ENCODE measurements around the gene OLFML2B. TPM values are rescaled to one million over a fixed set of nuclear protein-coding genes. Genes with fewer than 3 reads are reported as not detected.
A peak's percentile ranks its signal among the peaks of the same experiment; 100 is the strongest.

OLFML2B gene
- total RNA-seq, 1 experiment from 2014 or later = 1.8 TPM

DNA sequence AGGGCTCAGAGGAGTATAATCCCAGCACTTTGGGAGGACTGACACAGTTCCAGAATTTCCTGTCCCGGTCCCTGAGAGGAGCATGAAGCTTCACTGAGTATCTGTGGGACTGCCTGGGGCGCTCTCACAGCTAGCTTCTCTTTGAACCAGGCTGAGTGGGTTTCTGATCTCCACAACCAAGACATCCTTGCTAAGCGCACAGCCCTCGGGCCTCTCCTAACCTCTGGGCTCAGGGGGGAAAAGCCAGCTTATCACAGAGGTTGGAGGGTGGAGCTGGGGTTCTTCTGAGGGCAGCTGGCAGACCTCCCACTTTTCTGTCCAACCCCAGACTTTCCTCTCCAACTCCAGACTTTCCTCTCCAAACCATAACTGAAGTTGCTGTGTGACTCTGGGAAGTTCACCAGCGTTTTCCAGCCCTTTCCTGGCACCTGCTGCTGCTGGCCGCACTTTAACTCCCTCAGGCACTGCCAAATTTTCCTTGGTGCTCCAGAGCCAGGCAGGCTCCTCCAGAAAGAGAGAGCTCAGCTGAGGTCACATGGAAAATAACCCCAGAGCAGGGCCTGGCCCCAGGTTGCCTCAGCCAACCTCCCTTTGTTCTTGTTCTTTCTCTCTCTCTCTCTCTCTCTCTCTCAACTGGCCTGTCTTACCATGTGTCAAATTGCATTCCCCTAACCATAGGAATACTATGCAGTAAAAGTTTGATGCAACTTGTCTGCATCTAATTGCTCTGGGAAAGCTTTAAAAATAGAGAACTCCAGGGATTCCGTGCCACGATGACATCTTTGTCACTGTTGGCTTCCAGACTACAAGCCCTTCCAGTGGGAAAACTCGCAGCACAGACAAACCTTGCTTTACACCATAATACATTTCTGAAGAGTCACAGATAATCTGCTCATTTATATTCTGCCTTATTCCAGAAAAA lies 49.5 kb downstream of the OLFML2B start:
- no peaks in the 10 kb centered on the region for H3K9me3 ChIP-seq (replicated peaks)
- H3K4me3 ChIP-seq = no peak overlapping the region
- H3K4me1 ChIP-seq (replicated peaks) = peaks cover 7% of the 10 kb centered on the region
- H3K36me3 ChIP-seq = no peaks in the 10 kb centered on the region
- H3K27ac ChIP-seq = no peak overlapping the region
- no peak for DNase-seq (ENCODE audit: low read depth in 1 of 2, low spot score in 2 of 2)
- no peaks in the 10 kb centered on the region for H3K27me3 ChIP-seq (replicated peaks)

DNA sequence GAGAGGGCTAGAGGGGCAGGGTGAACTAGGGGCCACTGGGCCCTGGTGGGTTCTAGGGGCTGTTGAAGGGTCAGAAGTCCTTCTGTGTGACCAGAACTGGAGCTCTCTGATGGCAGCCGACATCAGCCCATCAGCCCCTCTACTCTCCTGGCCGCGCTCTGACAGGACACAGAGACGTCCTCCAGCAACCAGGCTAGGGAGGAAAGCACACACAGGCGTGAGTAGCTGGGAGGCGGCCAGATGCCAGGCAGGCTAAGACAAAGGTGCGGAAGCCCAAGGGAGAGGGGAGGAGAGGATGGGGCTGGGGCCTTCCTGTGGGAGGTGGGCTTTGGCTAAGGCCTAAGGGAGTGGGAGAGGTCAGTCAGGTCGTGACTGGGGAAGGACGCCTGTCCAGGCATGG lies 50.8 kb downstream of the OLFML2B start:
- Histone ChIP-seq H3K4me3 (no peak overlapping the region), H3K27me3 (replicated peaks) (no peaks in the 10 kb centered on the region), H3K4me1 (replicated peaks) (peaks cover 7% of the 10 kb centered on the region), H3K27ac (no peak overlapping the region), H3K36me3 (no peaks in the 10 kb centered on the region), H3K9me3 (replicated peaks) (no peaks in the 10 kb centered on the region)
- no peak for DNase-seq (ENCODE audit: low read depth in 1 of 2, low spot score in 2 of 2)

DNA sequence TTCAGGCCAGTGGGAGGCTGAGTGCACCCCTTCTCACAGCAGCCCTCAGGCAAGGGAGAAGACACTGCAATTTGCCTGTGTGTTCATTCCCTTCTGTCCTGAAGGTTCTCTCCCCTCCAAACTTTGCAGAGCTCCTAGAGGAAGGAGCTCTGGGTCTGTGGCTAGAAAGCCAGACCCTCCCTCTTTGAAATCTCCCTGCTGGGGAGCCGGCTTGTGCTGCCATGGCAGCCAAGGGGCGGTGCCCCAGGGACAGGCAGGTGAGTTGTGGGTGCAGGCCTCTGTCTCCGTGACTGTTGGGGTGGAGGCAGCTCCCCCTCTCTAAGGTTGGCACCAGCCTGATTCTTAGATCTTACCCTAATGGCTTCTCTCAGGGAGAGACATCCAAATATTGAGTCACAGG lies 53.0 kb downstream of the OLFML2B start:
- no peak for DNase-seq (ENCODE audit: low read depth in 1 of 2, low spot score in 2 of 2)
- Histone ChIP-seq H3K4me1 (replicated peaks) (peaks cover 7% of the 10 kb centered on the region), H3K4me3 (no peak overlapping the region), H3K27me3 (replicated peaks) (no peaks in the 10 kb centered on the region), H3K27ac (no peak overlapping the region), H3K36me3 (no peaks in the 10 kb centered on the region), H3K9me3 (replicated peaks) (no peaks in the 10 kb centered on the region)

DNA sequence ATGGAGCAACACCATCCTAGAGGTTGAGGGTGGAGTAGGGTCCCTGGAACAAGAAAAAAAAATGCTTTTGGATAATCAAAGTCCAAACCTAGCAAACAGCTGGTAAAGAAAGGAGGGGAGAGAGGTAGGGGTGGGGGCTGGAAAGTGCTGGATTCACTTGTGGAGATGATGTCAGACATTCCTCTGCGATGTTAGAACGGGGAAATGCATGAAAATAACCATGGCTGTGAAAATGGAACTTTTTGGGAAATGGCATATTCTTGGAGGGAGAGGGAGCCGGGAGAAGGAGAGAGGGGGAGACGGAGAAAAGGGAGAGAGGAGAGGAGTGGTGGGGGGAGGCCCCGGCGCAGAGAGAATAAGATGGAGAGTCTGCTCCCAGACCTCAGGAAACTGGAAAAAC lies 53.6 kb downstream of the OLFML2B start:
- DNase-seq (ENCODE audit: low read depth in 1 of 2, low spot score in 2 of 2) = no peak
- Histone ChIP-seq H3K27ac (no peak overlapping the region), H3K36me3 (no peaks in the 10 kb centered on the region), H3K9me3 (replicated peaks) (no peaks in the 10 kb centered on the region), H3K4me3 (no peak overlapping the region), H3K27me3 (replicated peaks) (no peaks in the 10 kb centered on the region), H3K4me1 (replicated peaks) (peaks cover 7% of the 10 kb centered on the region)

DNA sequence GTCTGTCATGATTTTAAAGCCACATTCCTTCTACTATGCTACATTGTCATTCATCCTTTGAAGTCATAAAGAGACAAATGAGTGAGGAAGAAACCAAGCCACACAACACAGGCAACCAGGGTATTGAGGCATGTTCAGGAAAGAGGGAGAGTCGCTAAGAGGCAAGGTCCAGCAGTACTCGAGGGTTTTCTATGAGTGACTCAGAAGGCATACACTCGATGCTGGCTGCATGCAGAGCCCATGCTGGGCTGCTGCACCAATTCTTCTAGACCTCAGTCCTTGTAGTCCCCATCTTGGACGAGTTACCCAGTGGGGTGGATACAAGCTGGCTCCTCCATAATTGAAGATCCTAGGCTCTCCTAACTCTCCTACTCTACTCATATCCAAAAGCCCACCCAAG lies 57.6 kb downstream of the OLFML2B start:
- DNase-seq (ENCODE audit: low read depth in 1 of 2, low spot score in 2 of 2) = no peak
- Histone ChIP-seq H3K4me1 (replicated peaks) (peaks cover 29% of the 10 kb centered on the region), H3K36me3 (no peaks in the 10 kb centered on the region)

DNA sequence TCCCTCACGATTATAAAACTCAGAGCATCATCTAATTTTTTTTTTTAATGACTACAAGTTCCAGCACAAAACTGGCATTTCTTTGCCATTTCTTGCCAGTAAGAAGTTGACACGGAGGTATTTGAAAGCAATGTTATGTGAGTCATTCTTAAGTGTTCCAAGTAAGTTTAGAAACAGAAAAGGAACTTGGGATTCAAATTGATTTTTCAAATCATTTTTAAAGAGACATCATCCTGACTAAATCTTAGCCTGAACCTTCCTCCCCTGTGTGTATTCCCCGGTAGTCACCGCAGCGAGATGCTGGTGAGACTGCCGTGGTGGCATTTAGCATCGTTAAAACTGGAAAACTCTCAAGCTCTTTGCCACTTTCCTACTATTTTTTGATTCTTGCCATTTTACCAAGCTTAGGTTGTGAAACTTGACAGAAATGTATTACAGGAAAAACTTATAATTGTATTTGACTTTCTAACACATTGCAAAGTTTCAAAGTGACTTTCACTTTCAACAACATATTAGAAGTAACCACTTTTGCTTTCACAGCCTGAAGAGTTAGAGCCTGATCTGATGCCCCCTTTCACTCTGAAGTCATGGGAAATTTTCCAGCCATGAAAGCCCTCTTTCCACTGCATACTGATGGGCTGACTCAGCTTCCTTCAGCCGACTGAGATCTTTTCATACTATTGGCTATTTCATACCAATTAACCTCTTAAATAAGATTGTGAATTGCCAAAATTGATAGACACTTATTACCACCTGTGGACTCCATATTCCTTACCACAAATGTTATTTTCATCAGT lies 61.4 kb downstream of the OLFML2B start:
- peaks cover 27% of the 10 kb centered on the region for H3K4me1 ChIP-seq (replicated peaks)
- DNase-seq (ENCODE audit: low read depth in 1 of 2, low spot score in 2 of 2) = peak; percentile 73 to 85
- H3K27me3 ChIP-seq (replicated peaks) = no peaks in the 10 kb centered on the region
- H3K4me3 ChIP-seq = peak overlapping the region; percentile 28
- H3K36me3 ChIP-seq = peaks cover 7% of the 10 kb centered on the region
- peak overlapping the region; percentile 99 for H3K27ac ChIP-seq
- H3K9me3 ChIP-seq (replicated peaks) = no peaks in the 10 kb centered on the region

More for the DNA sequence above, 57.6 kb downstream of the OLFML2B start:
- Histone ChIP-seq H3K27ac (no peak overlapping the region), H3K9me3 (replicated peaks) (no peaks in the 10 kb centered on the region), H3K4me3 (no peak overlapping the region), H3K27me3 (replicated peaks) (no peaks in the 10 kb centered on the region)

DNA sequence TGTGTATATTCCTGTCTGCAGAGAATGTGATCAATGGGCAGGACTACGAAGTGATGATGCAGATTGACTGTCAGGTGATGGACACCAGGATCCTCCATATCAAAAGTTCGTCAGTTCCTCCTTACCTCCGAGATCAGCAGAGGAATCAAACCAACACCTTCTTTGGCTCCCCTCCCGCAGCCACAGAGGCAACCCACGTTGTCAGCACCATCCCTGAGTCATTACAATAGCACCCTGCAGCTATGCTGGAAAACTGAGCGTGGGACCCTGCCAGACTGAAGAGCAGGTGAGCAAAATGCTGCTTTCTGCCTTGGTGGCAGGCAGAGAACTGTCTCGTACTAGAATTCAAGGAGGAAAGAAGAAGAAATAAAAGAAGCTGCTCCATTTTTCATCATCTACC lies 65.2 kb downstream of the OLFML2B start:
- Histone ChIP-seq H3K9me3 (replicated peaks) (no peaks in the 10 kb centered on the region), H3K27ac (no peak overlapping the region), H3K27me3 (replicated peaks) (no peaks in the 10 kb centered on the region), H3K36me3 (peaks cover 7% of the 10 kb centered on the region), H3K4me1 (replicated peaks) (peaks cover 38% of the 10 kb centered on the region), H3K4me3 (no peak overlapping the region)
- no peak for DNase-seq (ENCODE audit: low read depth in 1 of 2, low spot score in 2 of 2)

DNA sequence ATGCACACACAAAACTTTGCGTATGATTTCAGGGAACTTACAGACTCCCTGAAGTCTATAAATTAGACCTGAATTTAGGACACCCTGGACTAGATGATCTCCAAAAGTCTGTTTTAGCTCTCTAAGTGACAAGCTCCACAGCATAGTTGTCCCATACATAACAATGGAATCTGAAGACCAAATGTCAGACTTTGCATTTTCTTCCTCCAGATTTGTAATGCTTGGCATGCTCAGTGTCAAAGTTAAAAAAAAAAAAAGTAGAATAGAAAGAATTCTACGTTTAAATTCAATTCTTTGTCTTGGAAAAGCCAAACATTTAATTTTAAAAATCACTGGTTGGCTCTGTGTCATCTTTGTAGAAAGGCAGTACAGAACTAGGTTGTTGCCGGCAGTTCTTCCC lies 66.7 kb downstream of the OLFML2B start:
- Histone ChIP-seq H3K4me3 (no peak overlapping the region), H3K27ac (no peak overlapping the region)

DNA sequence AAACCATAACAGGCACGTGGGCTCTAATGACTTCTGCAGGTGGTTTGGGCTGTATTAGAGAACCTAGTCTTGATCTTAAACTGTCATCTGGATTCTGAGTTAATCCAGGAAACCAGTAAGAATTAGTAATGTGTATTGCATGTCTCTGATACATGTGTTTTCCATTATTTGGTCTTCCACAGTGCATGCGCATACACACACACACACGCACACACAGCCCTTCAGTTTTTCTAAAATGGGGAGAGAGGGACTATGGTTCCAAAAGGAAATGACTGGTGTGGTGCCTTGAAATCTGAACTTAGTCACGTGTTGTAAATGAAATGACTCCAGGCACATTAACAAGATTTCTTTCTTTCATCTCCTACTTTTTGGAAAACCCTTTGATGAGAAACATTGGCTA lies 67.6 kb downstream of the OLFML2B start:
- no peak overlapping the region for H3K27ac ChIP-seq
- H3K4me1 ChIP-seq (replicated peaks) = peaks cover 23% of the 10 kb centered on the region
- H3K4me3 ChIP-seq = no peak overlapping the region

More for the DNA sequence above, 66.7 kb downstream of the OLFML2B start:
- peaks cover 7% of the 10 kb centered on the region for H3K36me3 ChIP-seq
- H3K27me3 ChIP-seq (replicated peaks) = no peaks in the 10 kb centered on the region
- no peaks in the 10 kb centered on the region for H3K9me3 ChIP-seq (replicated peaks)
- H3K4me1 ChIP-seq (replicated peaks) = peaks cover 31% of the 10 kb centered on the region
- no peak for DNase-seq (ENCODE audit: low read depth in 1 of 2, low spot score in 2 of 2)

DNA sequence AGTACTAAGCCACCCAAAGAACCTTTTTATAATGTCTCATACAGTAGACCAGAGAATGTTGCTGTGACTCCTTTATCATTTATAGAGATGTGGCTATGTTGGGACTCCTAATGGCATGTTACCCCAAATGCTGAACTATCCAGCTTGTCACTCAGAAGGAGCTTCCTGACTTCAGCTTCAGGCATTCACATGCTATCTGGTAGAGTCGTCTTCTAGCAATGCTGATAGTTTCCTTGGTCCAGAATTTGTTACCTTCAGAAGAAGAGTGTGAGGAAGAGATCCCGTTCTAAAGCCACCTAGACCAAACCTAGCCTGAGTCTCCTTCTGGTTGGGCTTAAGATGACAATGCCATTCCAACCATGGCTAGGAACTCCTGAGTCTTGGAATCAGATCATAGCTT lies 68.1 kb downstream of the OLFML2B start:
- Histone ChIP-seq H3K4me3 (no peak overlapping the region), H3K4me1 (replicated peaks) (peaks cover 21% of the 10 kb centered on the region), H3K36me3 (peaks cover 7% of the 10 kb centered on the region), H3K27ac (no peak overlapping the region), H3K9me3 (replicated peaks) (no peaks in the 10 kb centered on the region), H3K27me3 (replicated peaks) (no peaks in the 10 kb centered on the region)
- DNase-seq (ENCODE audit: low read depth in 1 of 2, low spot score in 2 of 2) = no peak

More for the DNA sequence above, 67.6 kb downstream of the OLFML2B start:
- peaks cover 7% of the 10 kb centered on the region for H3K36me3 ChIP-seq
- no peaks in the 10 kb centered on the region for H3K27me3 ChIP-seq (replicated peaks)
- DNase-seq (ENCODE audit: low read depth in 1 of 2, low spot score in 2 of 2) = no peak
- H3K9me3 ChIP-seq (replicated peaks) = no peaks in the 10 kb centered on the region

DNA sequence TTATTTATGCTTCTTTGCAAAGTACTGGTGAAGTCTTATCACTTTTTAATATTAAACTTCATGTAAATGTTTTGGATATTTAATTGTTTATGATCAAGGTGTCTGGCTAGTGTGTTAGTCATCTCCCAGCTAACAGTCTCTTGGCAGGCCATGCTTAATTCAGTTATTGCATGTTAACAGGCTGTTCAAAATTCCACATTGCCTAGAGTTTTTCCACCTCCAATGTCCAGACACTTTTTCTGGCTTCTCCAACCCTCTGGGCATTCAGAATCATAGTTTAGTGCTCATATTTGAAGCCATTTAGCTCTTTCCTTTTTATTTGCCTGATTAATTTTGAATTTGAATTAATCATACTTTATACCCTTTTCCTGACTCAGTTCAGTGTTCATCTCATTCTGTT lies 69.2 kb downstream of the OLFML2B start:
- no peak overlapping the region for H3K27ac ChIP-seq
- H3K36me3 ChIP-seq = peaks cover 7% of the 10 kb centered on the region
- peaks cover 21% of the 10 kb centered on the region for H3K4me1 ChIP-seq (replicated peaks)
- no peak overlapping the region for H3K4me3 ChIP-seq
- H3K9me3 ChIP-seq (replicated peaks) = no peaks in the 10 kb centered on the region
- no peaks in the 10 kb centered on the region for H3K27me3 ChIP-seq (replicated peaks)
- DNase-seq (ENCODE audit: low read depth in 1 of 2, low spot score in 2 of 2) = no peak

DNA sequence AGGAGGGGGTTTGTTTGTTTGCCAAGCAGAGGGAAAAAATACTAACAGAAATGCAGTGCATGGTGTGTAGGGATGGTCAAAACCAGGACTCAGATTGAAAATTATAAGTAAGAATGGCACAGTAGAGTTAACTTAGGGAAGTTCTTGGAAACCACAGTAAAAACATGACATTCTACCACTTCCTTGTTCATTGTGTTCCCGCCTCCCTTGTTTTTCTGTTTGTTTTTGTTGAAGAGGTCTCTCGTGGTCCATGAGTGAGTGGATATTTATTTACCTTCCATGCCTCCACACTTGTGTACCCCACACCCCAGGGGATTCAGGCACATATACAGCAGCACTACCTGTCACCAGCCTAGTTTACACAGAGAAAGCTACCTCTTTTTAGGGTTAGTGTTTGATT lies 69.6 kb downstream of the OLFML2B start:
- no peak overlapping the region for H3K27ac ChIP-seq
- peaks cover 6% of the 10 kb centered on the region for H3K36me3 ChIP-seq
- H3K9me3 ChIP-seq (replicated peaks) = no peaks in the 10 kb centered on the region
- H3K27me3 ChIP-seq (replicated peaks) = no peaks in the 10 kb centered on the region
- peaks cover 21% of the 10 kb centered on the region for H3K4me1 ChIP-seq (replicated peaks)
- DNase-seq (ENCODE audit: low read depth in 1 of 2, low spot score in 2 of 2) = peak in 1 of 2 experiments; percentile 53
- no peak overlapping the region for H3K4me3 ChIP-seq

DNA sequence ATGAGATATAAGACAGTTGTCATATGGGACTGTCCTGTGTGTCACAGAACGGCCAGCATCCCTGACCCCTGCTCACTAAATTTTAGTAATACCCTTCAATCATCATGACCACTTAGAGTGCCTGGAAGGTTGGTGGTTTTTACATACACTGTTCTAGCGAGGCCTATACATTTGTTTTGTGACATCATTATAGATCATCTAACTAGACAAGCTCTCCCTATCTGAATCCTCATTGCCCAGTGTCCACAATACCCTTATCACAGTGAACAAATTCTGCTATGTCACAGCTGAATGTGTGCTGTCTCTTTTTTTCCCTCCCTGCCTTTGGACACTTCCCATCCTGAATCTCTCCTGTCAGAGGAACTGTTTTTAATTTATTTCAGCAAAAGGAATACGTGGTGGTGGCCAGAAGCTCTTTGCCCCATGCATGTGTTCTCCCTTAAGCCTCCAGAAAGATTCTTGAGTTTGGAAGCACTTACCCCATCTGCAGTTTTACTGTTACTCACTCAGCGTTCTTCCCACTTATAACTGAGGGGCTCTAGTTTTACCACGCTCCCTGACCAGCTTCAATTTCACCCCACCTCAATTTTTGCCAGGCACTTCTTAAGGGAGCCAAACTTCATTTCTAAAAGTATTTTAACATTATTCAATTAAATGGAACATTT lies 70.3 kb downstream of the OLFML2B start:
- Histone ChIP-seq H3K4me3 (no peak overlapping the region), H3K27ac (no peak overlapping the region), H3K27me3 (replicated peaks) (no peaks in the 10 kb centered on the region), H3K4me1 (replicated peaks) (peaks cover 19% of the 10 kb centered on the region), H3K9me3 (replicated peaks) (no peaks in the 10 kb centered on the region), H3K36me3 (no peaks in the 10 kb centered on the region)
- DNase-seq (ENCODE audit: low read depth in 1 of 2, low spot score in 2 of 2) = no peak
